GM18870 (cell line): ENCODE data around the gene GPC5.
"Not testable (repeated sequence)": the region's sequence is repeated elsewhere in the genome, so short reads cannot be mapped to it uniquely, and the experiment has no call there.

ENCODE experiments used
- ATAC-seq: cut with Tn5 transposase; IDR thresholded peaks from one replicate; pipeline ENCODE4 v1.9.1; 2021; ENCODE audit warnings: moderate library complexity; ENCODE audit not compliant: unreplicated experiment

The GPC5 gene

GRCh38 chr13:91368676-91369440 is 29.6 kb upstream of the GPC5 start:
- no peak for ATAC-seq

- ATAC-seq, result no peak
Measured at GRCh38 chr13:91369441-91369831, 29.0 kb upstream of the GPC5 start.

- ATAC-seq, result no peak
Measured at GRCh38 chr13:91370501-91370900, 27.9 kb upstream of the GPC5 start.

GRCh38 chr13:91372911-91373310 is 25.5 kb upstream of the GPC5 start:
- no peak for ATAC-seq

- ATAC-seq, result peak; percentile 93
Measured at GRCh38 chr13:91375116-91375729, 23.2 kb upstream of the GPC5 start.

- ATAC-seq, result peak; percentile 57
Measured at GRCh38 chr13:91381371-91381770, 17.1 kb upstream of the GPC5 start.

GRCh38 chr13:91383836-91384235 is 14.6 kb upstream of the GPC5 start:
- ATAC-seq, result no peak

- ATAC-seq, result no peak
Measured at GRCh38 chr13:91384896-91385295, 13.5 kb upstream of the GPC5 start.

- no peak for ATAC-seq
Measured at GRCh38 chr13:91389186-91389585, 9.2 kb upstream of the GPC5 start.

- ATAC-seq, result no peak
Measured at GRCh38 chr13:91397595-91397994, 826 bp upstream of the GPC5 start.

- ATAC-seq, result peak; percentile 23
Measured at GRCh38 chr13:91399189-91400062, 1.0 kb downstream of the GPC5 start.

- peak; percentile 14 for ATAC-seq
Measured at GRCh38 chr13:91400063-91400399, 1.6 kb downstream of the GPC5 start.

GRCh38 chr13:91400671-91401070 is 2.2 kb downstream of the GPC5 start:
- ATAC-seq, result no peak

- no peak for ATAC-seq
Measured at GRCh38 chr13:91401920-91402319, 3.5 kb downstream of the GPC5 start.

- ATAC-seq, result peak; percentile 80
Measured at GRCh38 chr13:91405240-91405639, 6.8 kb downstream of the GPC5 start.

- peak; percentile 49 for ATAC-seq
Measured at GRCh38 chr13:91406619-91407018, 8.2 kb downstream of the GPC5 start.

GRCh38 chr13:91408971-91409370 is 10.6 kb downstream of the GPC5 start:
- no peak for ATAC-seq

GRCh38 chr13:91416579-91416978 is 18.2 kb downstream of the GPC5 start:
- ATAC-seq, result not testable (repeated sequence)

- ATAC-seq, result peak; percentile 83
Measured at GRCh38 chr13:91417660-91418325, 19.4 kb downstream of the GPC5 start.

- no peak for ATAC-seq
Measured at GRCh38 chr13:91426913-91427312, 28.5 kb downstream of the GPC5 start.

- not testable (repeated sequence) for ATAC-seq
Measured at GRCh38 chr13:91438674-91439073, 40.3 kb downstream of the GPC5 start.
